HUES6 (cell line): ENCODE measurements around the gene PEPD.
"Not testable (repeated sequence)": the region's sequence is repeated elsewhere in the genome, so short reads cannot be mapped to it uniquely, and the experiment has no call there.

Experiments used
- H3K27ac ChIP-seq: 2 replicates; pipeline ENCODE4 v1.7.0; 2013; ENCODE audit warnings: low read depth, mild to moderate bottlenecking, low read length, inconsistent platforms
- H3K27me3 ChIP-seq: 2 replicates; pipeline ENCODE4 v1.6.1; 2013; ENCODE audit warnings: low read length; ENCODE audit not compliant: control insufficient read depth, insufficient read depth
- H3K36me3 ChIP-seq: 2 replicates; pipeline ENCODE4 v1.6.1; 2013; ENCODE audit warnings: low read length; ENCODE audit not compliant: control insufficient read depth, insufficient read depth
- H3K4me1 ChIP-seq: 2 replicates; pipeline ENCODE4 v1.6.1; 2013; ENCODE audit warnings: low read length; ENCODE audit not compliant: control insufficient read depth, insufficient read depth
- H3K4me3 ChIP-seq: 2 replicates; pipeline ENCODE4 v1.5.1; 2013; ENCODE audit warnings: low read depth, low read length
- H3K9ac ChIP-seq: one replicate; pipeline ENCODE4 v1.6.1; 2013; ENCODE audit warnings: mild to moderate bottlenecking, low read length
- H3K9me3 ChIP-seq: 2 replicates; pipeline ENCODE4 v1.6.1; 2013; ENCODE audit warnings: low read depth, low read length; ENCODE audit not compliant: control insufficient read depth, insufficient read depth

Gene PEPD

GRCh38 chr19:33486936-33487811 lies 34.4 kb downstream of the PEPD start:
- Histone ChIP-seq H3K9me3 (no peaks in the 10 kb centered on the region), H3K4me3 (no peak overlapping the region), H3K4me1 (no peaks in the 10 kb centered on the region), H3K27me3 (no peaks in the 10 kb centered on the region), H3K9ac (no peak overlapping the region), H3K36me3 (no peaks in the 10 kb centered on the region), H3K27ac (no peak overlapping the region)

GRCh38 chr19:33486407-33486806 lies 35.2 kb downstream of the PEPD start:
- H3K9ac ChIP-seq: no peak overlapping the region

GRCh38 chr19:33484226-33484774 lies 37.3 kb downstream of the PEPD start:
- 0 out of 2 replicates have a peak, but pooled peaks cover 3% of the 10 kb centered on the region for H3K36me3 ChIP-seq
- H3K4me1 ChIP-seq: no peaks in the 10 kb centered on the region
- H3K9me3 ChIP-seq: no peaks in the 10 kb centered on the region
- H3K27ac ChIP-seq: no peak overlapping the region
- H3K4me3 ChIP-seq: no peak overlapping the region
- H3K27me3 ChIP-seq: no peaks in the 10 kb centered on the region
- no peak overlapping the region for H3K9ac ChIP-seq

More at GRCh38 chr19:33486407-33486806, 35.2 kb downstream of the PEPD start:
- no peaks in the 10 kb centered on the region for H3K27me3 ChIP-seq
- no peak overlapping the region for H3K27ac ChIP-seq
- no peak overlapping the region for H3K4me3 ChIP-seq
- no peaks in the 10 kb centered on the region for H3K4me1 ChIP-seq
- H3K36me3 ChIP-seq: no peaks in the 10 kb centered on the region
- H3K9me3 ChIP-seq: no peaks in the 10 kb centered on the region

GRCh38 chr19:33482476-33482875 lies 39.1 kb downstream of the PEPD start:
- Histone ChIP-seq H3K4me3 (no peak overlapping the region), H3K9ac (no peak overlapping the region), H3K27me3 (no peaks in the 10 kb centered on the region), H3K36me3 (peaks cover 8% of the 10 kb centered on the region; the same call in 1 of the 2 replicates), H3K4me1 (no peaks in the 10 kb centered on the region), H3K27ac (no peak overlapping the region), H3K9me3 (no peaks in the 10 kb centered on the region)

- Histone ChIP-seq H3K9me3 (no peaks in the 10 kb centered on the region), H3K4me3 (no peak overlapping the region), H3K9ac (no peak overlapping the region), H3K27me3 (no peaks in the 10 kb centered on the region), H3K36me3 (peaks cover 14% of the 10 kb centered on the region), H3K27ac (no peak overlapping the region), H3K4me1 (no peaks in the 10 kb centered on the region)
Measured at GRCh38 chr19:33481863-33482262, 39.7 kb downstream of the PEPD start.

- H3K4me3 ChIP-seq, H3K4me1 ChIP-seq, H3K27me3 ChIP-seq, H3K9ac ChIP-seq, H3K9me3 ChIP-seq, H3K27ac ChIP-seq: not testable (repeated sequence)
- peaks cover 14% of the 10 kb centered on the region for H3K36me3 ChIP-seq
Measured at GRCh38 chr19:33479570-33479969, 42.0 kb downstream of the PEPD start.

- Histone ChIP-seq H3K36me3 (peaks cover 14% of the 10 kb centered on the region), H3K27ac (no peak overlapping the region), H3K27me3 (no peaks in the 10 kb centered on the region), H3K9ac (no peak overlapping the region), H3K4me1 (no peaks in the 10 kb centered on the region), H3K4me3 (no peak overlapping the region), H3K9me3 (no peaks in the 10 kb centered on the region)
Measured at GRCh38 chr19:33477781-33478180, 43.8 kb downstream of the PEPD start.

GRCh38 chr19:33476151-33476707 lies 45.4 kb downstream of the PEPD start:
- H3K27me3 ChIP-seq: no peaks in the 10 kb centered on the region
- H3K36me3 ChIP-seq: peaks cover 14% of the 10 kb centered on the region
- no peak overlapping the region for H3K4me3 ChIP-seq
- no peaks in the 10 kb centered on the region for H3K9me3 ChIP-seq
- no peak overlapping the region for H3K27ac ChIP-seq
- H3K4me1 ChIP-seq: no peaks in the 10 kb centered on the region
- no peak overlapping the region for H3K9ac ChIP-seq

- Histone ChIP-seq H3K9ac (no peak overlapping the region), H3K27ac (no peak overlapping the region), H3K4me1 (no peaks in the 10 kb centered on the region; the same call in 1 of the 2 replicates), H3K9me3 (no peaks in the 10 kb centered on the region), H3K36me3 (peaks cover 11% of the 10 kb centered on the region), H3K27me3 (no peaks in the 10 kb centered on the region), H3K4me3 (no peak overlapping the region)
Measured at GRCh38 chr19:33473653-33474305, 47.8 kb downstream of the PEPD start.

- no peak overlapping the region for H3K9ac ChIP-seq
- peaks cover 10% of the 10 kb centered on the region for H3K36me3 ChIP-seq
- no peaks in the 10 kb centered on the region; the same call in 1 of the 2 replicates for H3K4me1 ChIP-seq
- no peaks in the 10 kb centered on the region for H3K27me3 ChIP-seq
- no peak overlapping the region for H3K4me3 ChIP-seq
- no peak overlapping the region for H3K27ac ChIP-seq
- H3K9me3 ChIP-seq: no peaks in the 10 kb centered on the region
Measured at GRCh38 chr19:33472691-33473652, 48.6 kb downstream of the PEPD start.
